Fibroblast of the aortic adventitia (primary cell): ENCODE measurements around the gene CDKN1C. TPM values are rescaled to one million over a fixed set of nuclear protein-coding genes. Genes with fewer than 3 reads are reported as not detected.
A peak's percentile ranks its signal among the peaks of the same experiment; 100 is the strongest.

ENCODE experiments used
- DNase-seq: peaks from one replicate; pipeline ENCODE4 v3.0.0-alpha.2; 2010; ENCODE audit warnings: low read depth
- H3K4me3 ChIP-seq: 2 replicates; pipeline ENCODE4 v1.5.1; 2011; ENCODE audit warnings: low read depth, mild to moderate bottlenecking, control low read depth, low read length, moderate library complexity
- total RNA-seq: library from RNA; depleted of rRNA; stranded (reverse); fragments of >200 nt; gene quantifications from 2 replicates; pipeline ENCODE4 v1.2.3, GENCODE V29; 2012; ENCODE audit warnings: low replicate concordance
- TF ChIP-seq, protein P1 (sequence below): IDR thresholded peaks from 2 replicates; pipeline ENCODE4 v1.5.1; 2011; ENCODE audit warnings: mild to moderate bottlenecking, low read length, control low read depth, inconsistent platforms; ENCODE audit not compliant: insufficient read depth

The CDKN1C gene
- total RNA-seq, 1 donor = 4.2 TPM

DNA sequence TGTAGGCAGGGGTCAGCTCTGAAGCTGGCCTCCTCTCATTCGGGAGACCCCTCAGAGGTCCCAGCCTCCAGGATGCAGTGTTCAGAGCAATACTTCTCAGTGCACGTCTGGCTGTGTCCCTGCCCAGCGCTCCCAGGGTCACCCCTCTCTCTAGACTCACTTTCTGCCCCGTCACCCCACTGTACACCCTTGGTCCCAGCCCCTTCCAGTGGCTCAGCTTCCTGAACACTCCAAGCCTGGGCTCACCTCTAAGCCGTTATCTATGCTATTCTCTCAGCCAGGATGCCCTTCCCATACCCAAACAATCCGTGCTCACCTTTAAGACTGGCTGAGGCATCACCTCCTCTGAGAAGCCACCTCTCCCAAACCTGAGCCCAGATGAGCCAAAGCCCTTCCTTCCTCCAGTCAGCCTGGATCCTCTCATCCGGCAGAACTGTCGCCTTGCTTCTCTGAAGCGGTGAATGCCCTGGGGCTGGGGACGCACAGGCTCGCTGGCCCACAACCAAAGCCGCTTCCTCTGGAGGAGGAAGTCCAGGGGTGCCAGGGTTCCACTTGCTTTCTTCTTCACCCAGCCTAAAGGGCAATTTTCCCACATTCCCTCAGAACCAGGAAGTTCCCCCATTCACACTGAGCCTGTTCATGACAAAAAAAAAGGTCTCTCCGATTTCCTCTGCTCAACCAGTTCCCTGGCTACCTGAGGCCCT, 13.7 kb upstream of the CDKN1C start:
- DNase-seq = no peak
- TF ChIP-seq, protein P1, sequence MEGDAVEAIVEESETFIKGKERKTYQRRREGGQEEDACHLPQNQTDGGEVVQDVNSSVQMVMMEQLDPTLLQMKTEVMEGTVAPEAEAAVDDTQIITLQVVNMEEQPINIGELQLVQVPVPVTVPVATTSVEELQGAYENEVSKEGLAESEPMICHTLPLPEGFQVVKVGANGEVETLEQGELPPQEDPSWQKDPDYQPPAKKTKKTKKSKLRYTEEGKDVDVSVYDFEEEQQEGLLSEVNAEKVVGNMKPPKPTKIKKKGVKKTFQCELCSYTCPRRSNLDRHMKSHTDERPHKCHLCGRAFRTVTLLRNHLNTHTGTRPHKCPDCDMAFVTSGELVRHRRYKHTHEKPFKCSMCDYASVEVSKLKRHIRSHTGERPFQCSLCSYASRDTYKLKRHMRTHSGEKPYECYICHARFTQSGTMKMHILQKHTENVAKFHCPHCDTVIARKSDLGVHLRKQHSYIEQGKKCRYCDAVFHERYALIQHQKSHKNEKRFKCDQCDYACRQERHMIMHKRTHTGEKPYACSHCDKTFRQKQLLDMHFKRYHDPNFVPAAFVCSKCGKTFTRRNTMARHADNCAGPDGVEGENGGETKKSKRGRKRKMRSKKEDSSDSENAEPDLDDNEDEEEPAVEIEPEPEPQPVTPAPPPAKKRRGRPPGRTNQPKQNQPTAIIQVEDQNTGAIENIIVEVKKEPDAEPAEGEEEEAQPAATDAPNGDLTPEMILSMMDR = no peak
- no peak overlapping the region for H3K4me3 ChIP-seq

DNA sequence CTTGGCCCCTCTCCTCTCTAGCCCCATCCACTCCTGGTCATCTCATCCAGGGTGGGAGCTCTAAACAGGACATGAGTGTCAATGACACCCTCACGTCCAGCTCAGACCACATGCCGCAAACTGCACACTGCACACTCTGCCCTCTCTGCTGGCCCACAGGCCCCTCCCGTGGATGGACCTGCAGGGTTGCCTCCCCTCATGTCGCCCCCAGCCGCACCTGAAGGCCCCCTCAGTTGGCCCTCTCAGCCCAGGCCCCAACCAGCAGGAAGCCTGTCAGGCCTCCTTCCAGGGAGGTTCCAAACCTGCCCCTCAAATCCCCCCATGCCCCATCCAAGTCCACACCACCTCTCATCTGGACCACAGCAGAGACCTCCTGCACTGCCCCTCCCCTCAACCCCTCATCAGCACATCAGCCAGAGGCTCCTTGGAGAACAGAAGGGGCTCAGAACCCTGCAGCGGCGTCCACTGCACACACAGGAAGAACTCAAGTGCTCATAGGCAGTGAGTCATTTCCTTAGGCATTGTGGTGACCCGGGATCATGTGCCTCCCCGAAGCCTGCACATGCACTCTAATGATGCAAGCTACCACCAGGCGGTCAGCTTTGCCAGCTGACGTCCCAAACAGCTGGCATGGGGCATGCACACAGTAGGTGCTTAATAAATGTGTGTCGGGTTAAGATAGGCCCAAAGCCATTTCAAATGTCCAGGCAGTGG, 12.9 kb upstream of the CDKN1C start:
- DNase-seq = peak; percentile 90
- TF ChIP-seq, protein P1 = no peak
- peak overlapping the region; percentile 22 for H3K4me3 ChIP-seq

DNA sequence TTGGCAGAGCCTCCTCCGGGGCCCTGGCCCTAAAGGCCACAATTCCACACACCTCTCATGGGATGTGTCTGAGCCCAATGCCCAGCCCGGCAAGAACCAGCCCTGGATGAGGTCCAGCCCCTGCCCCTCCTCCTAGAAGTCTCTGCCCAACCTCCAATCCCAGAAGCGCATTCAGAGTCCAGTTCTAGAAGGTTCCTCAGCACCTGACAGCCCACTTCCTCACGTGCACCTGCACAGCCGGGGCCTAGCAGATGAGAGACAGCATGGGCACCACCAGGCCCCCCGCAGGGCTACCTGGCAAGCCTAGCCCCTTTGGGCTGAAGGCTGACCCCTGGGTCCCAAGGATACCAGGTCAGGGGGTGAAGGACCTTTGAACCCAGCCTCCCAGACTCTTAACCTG, 11.5 kb upstream of the CDKN1C start:
- no peak for DNase-seq
- H3K4me3 ChIP-seq = no peak overlapping the region
- TF ChIP-seq, protein P1 = no peak

DNA sequence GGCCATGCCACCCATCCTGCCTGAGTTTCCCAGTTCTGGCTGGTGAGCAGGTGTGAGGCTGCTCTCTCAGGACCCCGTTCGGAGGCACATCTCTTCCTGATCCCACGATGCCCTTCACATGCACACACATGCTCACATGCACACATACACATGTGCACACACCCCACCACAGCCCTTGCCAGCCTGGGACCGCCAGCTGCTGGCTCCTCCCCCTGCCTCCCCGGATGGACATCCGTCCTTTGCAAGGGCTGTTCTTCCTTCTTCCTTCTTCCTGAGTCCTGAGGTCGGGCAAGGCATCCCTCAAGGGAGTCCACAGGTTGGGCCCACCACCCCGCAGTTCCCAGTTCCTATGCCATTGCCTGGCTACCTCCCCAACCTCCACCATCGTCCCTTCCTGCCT, 10.5 kb upstream of the CDKN1C start:
- DNase-seq = no peak
- H3K4me3 ChIP-seq = no peak overlapping the region
- TF ChIP-seq, protein P1 = no peak

DNA sequence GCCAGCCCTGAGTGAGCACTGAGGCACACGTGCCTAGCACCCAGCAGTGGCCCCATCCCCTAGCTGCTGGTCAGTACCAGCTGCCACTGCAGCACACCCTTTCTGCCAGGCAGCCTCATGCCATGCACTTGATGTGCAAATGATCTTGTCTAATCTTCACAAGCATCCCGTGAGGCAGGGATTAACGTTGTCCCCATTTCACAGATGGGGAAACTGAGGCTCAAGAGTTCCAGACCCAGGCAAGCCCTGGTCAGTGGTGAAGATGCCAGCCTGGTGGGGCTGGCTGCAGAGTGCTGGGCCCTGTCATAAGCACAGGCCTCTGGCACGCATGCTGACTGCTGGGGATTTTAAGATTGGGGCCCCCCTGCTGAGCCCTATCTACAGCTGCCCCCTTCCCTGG, 8.4 kb upstream of the CDKN1C start:
- H3K4me3 ChIP-seq = no peak overlapping the region
- DNase-seq = no peak
- TF ChIP-seq, protein P1 = no peak

DNA sequence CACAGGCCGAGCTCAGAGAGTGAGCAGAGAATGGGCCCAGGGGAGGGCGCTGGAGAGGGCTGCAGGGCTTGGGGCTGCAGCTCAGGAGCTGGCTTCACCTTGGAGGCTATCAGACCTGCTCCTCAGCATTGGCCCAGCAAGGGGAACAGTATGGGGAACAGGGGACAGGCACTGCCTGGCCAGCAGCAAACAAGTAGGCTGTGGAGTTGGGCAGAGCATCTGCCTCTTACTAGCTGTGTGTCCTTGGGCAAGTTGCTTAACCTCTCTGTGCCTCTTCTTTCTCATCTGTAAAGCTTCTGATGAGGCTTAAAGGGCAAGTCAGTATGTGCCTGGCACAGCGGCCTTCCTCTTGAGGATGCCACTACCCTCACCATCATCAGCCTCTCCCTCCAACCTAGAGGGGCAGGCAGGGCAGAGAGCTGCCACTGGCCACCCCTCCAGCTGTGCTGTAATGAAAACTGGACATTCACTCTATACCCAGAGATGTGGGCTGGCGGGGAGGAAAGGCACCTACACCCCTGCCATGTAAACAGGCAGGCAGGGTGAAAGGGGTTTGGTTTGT, 7.5 kb upstream of the CDKN1C start:
- peak overlapping the region; percentile 68 for H3K4me3 ChIP-seq
- TF ChIP-seq, protein P1 = no peak

More for the DNA sequence above, 7.5 kb upstream of the CDKN1C start:
- DNase-seq = no peak
